Esophagus squamous epithelium (tissue), 4 donors: ENCODE results near the gene CDHR2.

Source experiments
- POLR2A ChIP-seq, 4 donors: fragments of 450-650 bp; IDR thresholded peaks; one replicate each; pipeline ENCODE4 v1.6.1; 2017; ENCODE audit warnings: antibody characterized with exemption in 4 of 4, mild to moderate bottlenecking in 4 of 4, moderate library complexity in 3 of 4
- TF ChIP-seq, protein P1 (sequence below), 6 experiments: fragments of 450-650 bp in 4 of 6; fragments of 200-600 bp in 2 of 6; sonication (generic) in 2 of 6; IDR thresholded peaks; one replicate each; pipeline ENCODE4 v1.5.1; 2016 to 2019; ENCODE audit warnings: antibody characterized with exemption in 6 of 6, mild to moderate bottlenecking in 4 of 6, moderate library complexity in 4 of 6

- TF ChIP-seq, protein P1, sequence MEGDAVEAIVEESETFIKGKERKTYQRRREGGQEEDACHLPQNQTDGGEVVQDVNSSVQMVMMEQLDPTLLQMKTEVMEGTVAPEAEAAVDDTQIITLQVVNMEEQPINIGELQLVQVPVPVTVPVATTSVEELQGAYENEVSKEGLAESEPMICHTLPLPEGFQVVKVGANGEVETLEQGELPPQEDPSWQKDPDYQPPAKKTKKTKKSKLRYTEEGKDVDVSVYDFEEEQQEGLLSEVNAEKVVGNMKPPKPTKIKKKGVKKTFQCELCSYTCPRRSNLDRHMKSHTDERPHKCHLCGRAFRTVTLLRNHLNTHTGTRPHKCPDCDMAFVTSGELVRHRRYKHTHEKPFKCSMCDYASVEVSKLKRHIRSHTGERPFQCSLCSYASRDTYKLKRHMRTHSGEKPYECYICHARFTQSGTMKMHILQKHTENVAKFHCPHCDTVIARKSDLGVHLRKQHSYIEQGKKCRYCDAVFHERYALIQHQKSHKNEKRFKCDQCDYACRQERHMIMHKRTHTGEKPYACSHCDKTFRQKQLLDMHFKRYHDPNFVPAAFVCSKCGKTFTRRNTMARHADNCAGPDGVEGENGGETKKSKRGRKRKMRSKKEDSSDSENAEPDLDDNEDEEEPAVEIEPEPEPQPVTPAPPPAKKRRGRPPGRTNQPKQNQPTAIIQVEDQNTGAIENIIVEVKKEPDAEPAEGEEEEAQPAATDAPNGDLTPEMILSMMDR (IDR thresholded peaks at IDR 0.05): no peak
- TF ChIP-seq POLR2A (IDR thresholded peaks at IDR 0.05): peak in 3 of 4 donors; percentile 22 to 61 (median 51)
Measured at GRCh38 chr5:176535101-176535663, 14.0 kb upstream of the CDHR2 start.
